Keratinocyte (primary cell): ENCODE data around the gene ACVR1. TPM values are rescaled to one million over a fixed set of nuclear protein-coding genes. Genes with fewer than 3 reads are reported as not detected.

Source experiments
- DNase-seq: peaks from one replicate; pipeline ENCODE4 v3.0.0-alpha.2; 2011; ENCODE audit warnings: low read depth, missing footprints, low spot score
- FAIRE-seq: peaks from 2 replicates; lab custom pipeline; 2011; peaks lifted over from hg19 to GRCh38; lab: Jason Lieb, UNC
- H2AFZ ChIP-seq: 2 replicates; pipeline ENCODE4 v1.6.0; 2012; ENCODE audit warnings: low read length, control low read depth, inconsistent platforms; ENCODE audit not compliant: control insufficient read depth
- H3K27ac ChIP-seq: 2 replicates; pipeline ENCODE4 v1.5.1; 2011; ENCODE audit warnings: low read length; ENCODE audit not compliant: control insufficient read depth, insufficient read depth
- H3K27me3 ChIP-seq: 3 replicates; pipeline ENCODE4 v1.6.0; 2011; ENCODE audit warnings: low read length; ENCODE audit not compliant: control insufficient read depth, insufficient read depth; ENCODE audit errors: extremely low read depth
- H3K36me3 ChIP-seq, 2 experiments: 2 replicates in 1 of 2; 3 replicates in 1 of 2; pipeline ENCODE4 v1.5.1; 2011; ENCODE audit warnings: low read length in 2 of 2, mild to moderate bottlenecking in 1 of 2; ENCODE audit not compliant: control insufficient read depth in 2 of 2, insufficient read depth in 2 of 2; ENCODE audit errors: extremely low read depth in 1 of 2
- H3K4me1 ChIP-seq: 3 replicates; pipeline ENCODE4 v1.5.1; 2011; ENCODE audit warnings: low read length; ENCODE audit not compliant: control insufficient read depth, insufficient read depth; ENCODE audit errors: extremely low read depth
- H3K4me2 ChIP-seq: 3 replicates; pipeline ENCODE4 v1.6.0; 2011; ENCODE audit warnings: low read depth, low read length; ENCODE audit not compliant: control insufficient read depth, insufficient read depth; ENCODE audit errors: extremely low read depth
- H3K4me3 ChIP-seq, 3 experiments: fragments of 200-600 bp in 1 of 3; sonication (generic) in 1 of 3; 2 replicates in 2 of 3; 3 replicates in 1 of 3; pipeline ENCODE4 v1.5.1; 2011 to 2016; ENCODE audit warnings: low read length in 3 of 3, mild to moderate bottlenecking in 3 of 3, control low read depth in 2 of 3, inconsistent platforms in 1 of 3, low read depth in 1 of 3, mixed read lengths in 1 of 3, mixed run types in 1 of 3, moderate library complexity in 1 of 3; ENCODE audit not compliant: control insufficient read depth in 2 of 3, insufficient read depth in 2 of 3; ENCODE audit errors: extremely low read depth in 1 of 3
- H3K79me2 ChIP-seq: 2 replicates; pipeline ENCODE4 v1.6.0; 2012; ENCODE audit warnings: low read length; ENCODE audit not compliant: control insufficient read depth, insufficient read depth
- H3K9ac ChIP-seq: 3 replicates; pipeline ENCODE4 v1.6.0; 2011; ENCODE audit warnings: low read length; ENCODE audit not compliant: control insufficient read depth, insufficient read depth; ENCODE audit errors: extremely low read depth
- H3K9me1 ChIP-seq: 3 replicates; pipeline ENCODE4 v1.6.0; 2011; ENCODE audit warnings: low read length; ENCODE audit not compliant: control insufficient read depth, insufficient read depth; ENCODE audit errors: extremely low read depth
- H3K9me3 ChIP-seq: 2 replicates; pipeline ENCODE4 v1.5.1; 2012; ENCODE audit warnings: low read depth, low read length; ENCODE audit not compliant: control insufficient read depth
- H4K20me1 ChIP-seq: 3 replicates; pipeline ENCODE4 v1.6.0; 2011; ENCODE audit warnings: low read length; ENCODE audit not compliant: control insufficient read depth, insufficient read depth; ENCODE audit errors: extremely low read depth
- CTCF ChIP-seq, 3 experiments: IDR thresholded peaks in 1 of 3; conservative IDR thresholded peaks in 1 of 3; optimal IDR thresholded peaks in 1 of 3; 2 replicates in 2 of 3; 3 replicates in 1 of 3; pipeline versions ENCODE3 to v1.5.1; 2011; ENCODE audit warnings: low read length in 3 of 3, mild to moderate bottlenecking in 3 of 3, moderate library complexity in 2 of 3, control low read depth in 1 of 3, inconsistent platforms in 1 of 3; ENCODE audit not compliant: insufficient read depth in 2 of 3; ENCODE audit errors: extremely low read depth in 1 of 3
- EZH2 ChIP-seq: IDR thresholded peaks from one replicate; pipeline ENCODE4 v1.6.1; 2012; ENCODE audit warnings: inconsistent platforms, mild to moderate bottlenecking, low read length, moderate library complexity
- dilution Hi-C: fragments of 300-500 bp; cut with MboI; formaldehyde crosslinking; loops from one replicate; pipeline ENCODE4 v1.7.0; 2020; ENCODE audit warnings: low sequenced_read_pairs; ENCODE audit not compliant: extremely low pct_ligation_motif_present
- polyA plus RNA-seq, 5 experiments: library from polyadenylated mRNA; depleted of rRNA in 3 of 5; stranded (reverse) in 3 of 5; stranded (forward) in 1 of 5; unstranded in 1 of 5; fragments of >200 nt; gene quantifications; 1 replicate in 1 of 5; 2 replicates in 3 of 5; 3 replicates in 1 of 5; pipeline versions ENCODE4 v1.2.1 to v1.2.3, GENCODE V29; 2011 to 2012; ENCODE audit warnings: missing spikeins in 2 of 5, low read depth in 1 of 5, low replicate concordance in 1 of 5

The ACVR1 gene
- polyA plus RNA-seq, 1 donor (not counting 4 experiments of a cell fraction or from before 2014, with no cell fraction given) = 30.8 TPM

GRCh38 chr2:157831573-157832315, 44.4 kb downstream of the ACVR1 start:
- peaks cover 22% of the 10 kb centered on the region for H3K79me2 ChIP-seq
- no peaks in the 10 kb centered on the region for H3K9me3 ChIP-seq
- peak overlapping the region; percentile 92 for H3K27ac ChIP-seq
- TF ChIP-seq EZH2 (no peak), CTCF (optimal IDR thresholded peaks at IDR 0.05 in 1 of 3, IDR thresholded peaks at IDR 0.05 in 1 of 3, conservative IDR thresholded peaks at IDR 0.05 in 1 of 3; ENCODE audit: extremely low read depth in 1 of 3, insufficient read depth in 2 of 3, low read length in 3 of 3) (no peak)
- no peak for DNase-seq
- peak overlapping the region; percentile 64 for H3K9ac ChIP-seq
- H4K20me1 ChIP-seq = no peaks in the 10 kb centered on the region
- peak overlapping the region; percentile 64 for H3K4me2 ChIP-seq
- FAIRE-seq = no peak
- H3K36me3 ChIP-seq = peaks cover 0 to 4% of the 10 kb centered on the region in 2 experiments
- no peaks in the 10 kb centered on the region for H3K9me1 ChIP-seq
- no peak overlapping the region for H3K4me3 ChIP-seq
- peaks cover 13% of the 10 kb centered on the region for H3K4me1 ChIP-seq
- H2AFZ ChIP-seq = peak overlapping the region; percentile 45
- dilution Hi-C loops = no loop called here
- no peaks in the 10 kb centered on the region for H3K27me3 ChIP-seq

DNA sequence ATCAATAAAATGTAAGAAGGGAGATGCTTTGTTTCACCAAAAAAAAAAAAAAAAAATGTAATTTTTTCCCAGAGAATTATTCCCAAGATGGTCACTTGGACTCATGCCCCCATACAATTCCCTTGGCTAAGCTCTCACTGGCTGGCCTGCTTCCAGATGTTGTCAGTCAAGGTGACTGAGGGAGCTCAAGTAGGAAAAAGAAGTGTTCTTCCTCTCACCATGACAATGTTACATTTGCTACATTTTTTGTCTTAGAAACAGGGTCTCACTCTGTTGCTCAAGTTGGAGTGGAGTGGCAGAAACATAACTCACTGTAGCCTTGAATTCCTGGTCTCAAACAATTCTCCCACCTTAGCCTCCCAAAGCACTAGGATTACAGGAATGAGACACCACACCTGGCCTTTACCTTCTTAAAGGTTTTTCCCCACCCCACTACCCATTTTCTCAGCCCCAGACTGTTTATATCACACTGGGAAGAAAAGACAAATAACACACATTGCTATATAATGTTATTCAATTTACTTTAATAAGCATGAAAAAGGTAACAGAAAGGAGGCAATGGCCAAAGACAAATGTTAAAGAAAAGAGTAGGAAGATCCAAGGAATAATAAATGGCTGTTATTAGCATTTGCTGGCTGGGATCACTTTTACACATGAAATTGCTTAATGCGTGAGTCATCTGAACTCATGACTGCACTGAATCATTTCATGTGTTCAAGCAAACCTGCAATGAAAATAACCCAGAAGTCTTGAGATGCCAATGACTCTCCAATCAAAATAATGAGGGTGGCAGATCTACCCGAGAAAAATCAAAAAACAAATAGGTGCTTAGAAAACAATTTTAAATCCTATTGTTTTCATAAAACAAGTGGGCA, 45.2 kb downstream of the ACVR1 start:
- Histone ChIP-seq H3K79me2 (peaks cover 15% of the 10 kb centered on the region), H3K36me3 (no peaks in the 10 kb centered on the region), H3K4me3 (peak overlapping the region in 1 of 3 experiments; percentile 8), H3K9me3 (no peaks in the 10 kb centered on the region), H3K4me2 (peak overlapping the region; percentile 64), H3K27ac (peak overlapping the region; percentile 92), H4K20me1 (no peaks in the 10 kb centered on the region), H3K9ac (peak overlapping the region; percentile 65), H3K27me3 (no peaks in the 10 kb centered on the region), H3K4me1 (peaks cover 17% of the 10 kb centered on the region), H3K9me1 (no peaks in the 10 kb centered on the region), H2AFZ (peak overlapping the region; percentile 29)
- DNase-seq (peak; percentile 49), FAIRE-seq (peak; percentile 90)
- dilution Hi-C loops = no loop called here
- TF ChIP-seq CTCF (optimal IDR thresholded peaks at IDR 0.05 in 1 of 3, IDR thresholded peaks at IDR 0.05 in 1 of 3, conservative IDR thresholded peaks at IDR 0.05 in 1 of 3; ENCODE audit: extremely low read depth in 1 of 3, insufficient read depth in 2 of 3, low read length in 3 of 3) (no peak), EZH2 (no peak)
